GM23338 (cell line): Measurements from ENCODE around the gene HNRNPAB. TPM values are rescaled to one million over a fixed set of nuclear protein-coding genes. Genes with fewer than 3 reads are reported as not detected.

Experiments
- POLR2AphosphoS5 ChIP-seq: IDR thresholded peaks from 2 replicates; pipeline ENCODE4 v1.6.1; 2016; ENCODE audit warnings: antibody characterized with exemption, low read depth
- ZNF114 ChIP-seq: fragments of 250-450 bp; sonication (Bioruptor Pico); IDR thresholded peaks from 2 replicates; pipeline ENCODE4 v1.5.0; 2020; ENCODE audit warnings: mild to moderate bottlenecking, moderate library complexity
- polyA plus RNA-seq: library from polyadenylated mRNA; unstranded; fragments of >200 nt; fragmentation: Nextera tagmentation; extraction: Ambion mirVana; gene quantifications from 2 replicates; pipeline ENCODE4 v1.2.1, GENCODE V29; 2016
- total RNA-seq: library from RNA; depleted of rRNA; stranded (reverse); fragments of >200 nt; shearing (Covaris generic); gene quantifications from 2 replicates; pipeline ENCODE4 v1.2.3, GENCODE V29; 2014
- TF ChIP-seq, protein P1 (sequence below), 2 experiments: fragments of 200-600 bp in 1 of 2; sonication (generic) in 1 of 2; conservative IDR thresholded peaks; 2 replicates each; pipeline versions ENCODE4 v1.5.1 to v1.6.1; 2016 to 2017; ENCODE audit warnings: antibody characterized with exemption in 2 of 2, low read depth in 2 of 2, mild to moderate bottlenecking in 2 of 2, moderate library complexity in 1 of 2
- TF ChIP-seq, protein P2 (sequence below): fragments of 250-450 bp; sonication (Bioruptor Pico); IDR thresholded peaks from 2 replicates; pipeline ENCODE4 v1.5.0; 2020; ENCODE audit warnings: mild to moderate bottlenecking, moderate library complexity
- TF ChIP-seq, protein P3 (sequence below): IDR thresholded peaks from 2 replicates; pipeline ENCODE4 v1.6.1; 2016; ENCODE audit warnings: antibody characterized with exemption

The HNRNPAB gene
- total and polyA plus RNA-seq, 2 experiments from 2014 or later: 304 to 579 TPM

DNA sequence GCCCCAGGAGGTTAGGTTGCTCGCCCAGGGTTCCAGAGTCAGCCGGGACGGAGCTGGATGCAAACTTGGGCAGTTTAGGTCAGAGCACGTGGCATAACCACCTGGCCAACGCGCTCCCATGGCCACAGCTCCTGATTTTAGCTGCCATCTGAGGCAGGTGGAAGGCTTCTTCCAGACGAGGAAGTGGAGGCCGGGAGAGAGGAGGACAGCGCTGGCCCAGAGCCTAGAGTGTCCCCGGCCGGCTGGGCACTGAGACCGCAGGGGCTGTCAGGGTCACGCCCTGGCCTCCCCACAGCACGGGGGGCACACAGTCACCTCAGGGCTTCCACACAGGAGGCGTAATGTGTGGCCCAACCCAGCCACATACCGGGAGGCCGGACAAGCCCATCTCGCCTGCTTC lies 44.4 kb downstream of the HNRNPAB start (continued):
- TF ChIP-seq, protein P1, sequence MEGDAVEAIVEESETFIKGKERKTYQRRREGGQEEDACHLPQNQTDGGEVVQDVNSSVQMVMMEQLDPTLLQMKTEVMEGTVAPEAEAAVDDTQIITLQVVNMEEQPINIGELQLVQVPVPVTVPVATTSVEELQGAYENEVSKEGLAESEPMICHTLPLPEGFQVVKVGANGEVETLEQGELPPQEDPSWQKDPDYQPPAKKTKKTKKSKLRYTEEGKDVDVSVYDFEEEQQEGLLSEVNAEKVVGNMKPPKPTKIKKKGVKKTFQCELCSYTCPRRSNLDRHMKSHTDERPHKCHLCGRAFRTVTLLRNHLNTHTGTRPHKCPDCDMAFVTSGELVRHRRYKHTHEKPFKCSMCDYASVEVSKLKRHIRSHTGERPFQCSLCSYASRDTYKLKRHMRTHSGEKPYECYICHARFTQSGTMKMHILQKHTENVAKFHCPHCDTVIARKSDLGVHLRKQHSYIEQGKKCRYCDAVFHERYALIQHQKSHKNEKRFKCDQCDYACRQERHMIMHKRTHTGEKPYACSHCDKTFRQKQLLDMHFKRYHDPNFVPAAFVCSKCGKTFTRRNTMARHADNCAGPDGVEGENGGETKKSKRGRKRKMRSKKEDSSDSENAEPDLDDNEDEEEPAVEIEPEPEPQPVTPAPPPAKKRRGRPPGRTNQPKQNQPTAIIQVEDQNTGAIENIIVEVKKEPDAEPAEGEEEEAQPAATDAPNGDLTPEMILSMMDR (conservative IDR thresholded peaks at IDR 0.05; ENCODE audit: low read depth in 2 of 2): no peak
- no peak for TF ChIP-seq ZNF114 (CRISPR knock-in tag)
- TF ChIP-seq, protein P2, sequence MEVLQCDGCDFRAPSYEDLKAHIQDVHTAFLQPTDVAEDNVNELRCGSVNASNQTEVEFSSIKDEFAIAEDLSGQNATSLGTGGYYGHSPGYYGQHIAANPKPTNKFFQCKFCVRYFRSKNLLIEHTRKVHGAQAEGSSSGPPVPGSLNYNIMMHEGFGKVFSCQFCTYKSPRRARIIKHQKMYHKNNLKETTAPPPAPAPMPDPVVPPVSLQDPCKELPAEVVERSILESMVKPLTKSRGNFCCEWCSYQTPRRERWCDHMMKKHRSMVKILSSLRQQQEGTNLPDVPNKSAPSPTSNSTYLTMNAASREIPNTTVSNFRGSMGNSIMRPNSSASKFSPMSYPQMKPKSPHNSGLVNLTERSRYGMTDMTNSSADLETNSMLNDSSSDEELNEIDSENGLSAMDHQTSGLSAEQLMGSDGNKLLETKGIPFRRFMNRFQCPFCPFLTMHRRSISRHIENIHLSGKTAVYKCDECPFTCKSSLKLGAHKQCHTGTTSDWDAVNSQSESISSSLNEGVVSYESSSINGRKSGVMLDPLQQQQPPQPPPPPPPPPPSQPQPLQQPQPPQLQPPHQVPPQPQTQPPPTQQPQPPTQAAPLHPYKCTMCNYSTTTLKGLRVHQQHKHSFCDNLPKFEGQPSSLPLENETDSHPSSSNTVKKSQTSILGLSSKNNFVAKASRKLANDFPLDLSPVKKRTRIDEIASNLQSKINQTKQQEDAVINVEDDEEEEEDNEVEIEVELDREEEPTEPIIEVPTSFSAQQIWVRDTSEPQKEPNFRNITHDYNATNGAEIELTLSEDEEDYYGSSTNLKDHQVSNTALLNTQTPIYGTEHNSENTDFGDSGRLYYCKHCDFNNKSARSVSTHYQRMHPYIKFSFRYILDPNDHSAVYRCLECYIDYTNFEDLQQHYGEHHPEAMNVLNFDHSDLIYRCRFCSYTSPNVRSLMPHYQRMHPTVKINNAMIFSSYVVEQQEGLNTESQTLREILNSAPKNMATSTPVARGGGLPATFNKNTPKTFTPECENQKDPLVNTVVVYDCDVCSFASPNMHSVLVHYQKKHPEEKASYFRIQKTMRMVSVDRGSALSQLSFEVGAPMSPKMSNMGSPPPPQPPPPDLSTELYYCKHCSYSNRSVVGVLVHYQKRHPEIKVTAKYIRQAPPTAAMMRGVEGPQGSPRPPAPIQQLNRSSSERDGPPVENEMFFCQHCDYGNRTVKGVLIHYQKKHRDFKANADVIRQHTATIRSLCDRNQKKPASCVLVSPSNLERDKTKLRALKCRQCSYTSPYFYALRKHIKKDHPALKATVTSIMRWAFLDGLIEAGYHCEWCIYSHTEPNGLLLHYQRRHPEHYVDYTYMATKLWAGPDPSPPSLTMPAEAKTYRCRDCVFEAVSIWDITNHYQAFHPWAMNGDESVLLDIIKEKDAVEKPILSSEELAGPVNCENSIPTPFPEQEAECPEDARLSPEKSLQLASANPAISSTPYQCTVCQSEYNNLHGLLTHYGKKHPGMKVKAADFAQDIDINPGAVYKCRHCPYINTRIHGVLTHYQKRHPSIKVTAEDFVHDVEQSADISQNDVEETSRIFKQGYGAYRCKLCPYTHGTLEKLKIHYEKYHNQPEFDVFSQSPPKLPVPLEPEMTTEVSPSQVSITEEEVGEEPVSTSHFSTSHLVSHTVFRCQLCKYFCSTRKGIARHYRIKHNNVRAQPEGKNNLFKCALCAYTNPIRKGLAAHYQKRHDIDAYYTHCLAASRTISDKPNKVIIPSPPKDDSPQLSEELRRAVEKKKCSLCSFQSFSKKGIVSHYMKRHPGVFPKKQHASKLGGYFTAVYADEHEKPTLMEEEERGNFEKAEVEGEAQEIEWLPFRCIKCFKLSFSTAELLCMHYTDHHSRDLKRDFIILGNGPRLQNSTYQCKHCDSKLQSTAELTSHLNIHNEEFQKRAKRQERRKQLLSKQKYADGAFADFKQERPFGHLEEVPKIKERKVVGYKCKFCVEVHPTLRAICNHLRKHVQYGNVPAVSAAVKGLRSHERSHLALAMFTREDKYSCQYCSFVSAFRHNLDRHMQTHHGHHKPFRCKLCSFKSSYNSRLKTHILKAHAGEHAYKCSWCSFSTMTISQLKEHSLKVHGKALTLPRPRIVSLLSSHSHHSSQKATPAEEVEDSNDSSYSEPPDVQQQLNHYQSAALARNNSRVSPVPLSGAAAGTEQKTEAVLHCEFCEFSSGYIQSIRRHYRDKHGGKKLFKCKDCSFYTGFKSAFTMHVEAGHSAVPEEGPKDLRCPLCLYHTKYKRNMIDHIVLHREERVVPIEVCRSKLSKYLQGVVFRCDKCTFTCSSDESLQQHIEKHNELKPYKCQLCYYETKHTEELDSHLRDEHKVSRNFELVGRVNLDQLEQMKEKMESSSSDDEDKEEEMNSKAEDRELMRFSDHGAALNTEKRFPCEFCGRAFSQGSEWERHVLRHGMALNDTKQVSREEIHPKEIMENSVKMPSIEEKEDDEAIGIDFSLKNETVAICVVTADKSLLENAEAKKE (CRISPR knock-in tag): no peak
- TF ChIP-seq, protein P3, sequence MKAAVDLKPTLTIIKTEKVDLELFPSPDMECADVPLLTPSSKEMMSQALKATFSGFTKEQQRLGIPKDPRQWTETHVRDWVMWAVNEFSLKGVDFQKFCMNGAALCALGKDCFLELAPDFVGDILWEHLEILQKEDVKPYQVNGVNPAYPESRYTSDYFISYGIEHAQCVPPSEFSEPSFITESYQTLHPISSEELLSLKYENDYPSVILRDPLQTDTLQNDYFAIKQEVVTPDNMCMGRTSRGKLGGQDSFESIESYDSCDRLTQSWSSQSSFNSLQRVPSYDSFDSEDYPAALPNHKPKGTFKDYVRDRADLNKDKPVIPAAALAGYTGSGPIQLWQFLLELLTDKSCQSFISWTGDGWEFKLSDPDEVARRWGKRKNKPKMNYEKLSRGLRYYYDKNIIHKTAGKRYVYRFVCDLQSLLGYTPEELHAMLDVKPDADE: no peak
- no peak for TF ChIP-seq POLR2AphosphoS5
